D341Med (cell line): ENCODE data around the gene RTN4IP1.

Experiments used
- DNase-seq: peaks from one replicate; pipeline ENCODE4 v3.0.0; 2012; ENCODE audit warnings: low spot score

RTN4IP1 gene

GRCh38 chr6:106546691-106547414, 82.4 kb downstream of the RTN4IP1 start:
- no peak for DNase-seq

GRCh38 chr6:106546261-106546690, 83.0 kb downstream of the RTN4IP1 start:
- no peak for DNase-seq

- no peak for DNase-seq
Measured at GRCh38 chr6:106540907-106541306, 88.4 kb downstream of the RTN4IP1 start.

GRCh38 chr6:106540432-106540831, 88.9 kb downstream of the RTN4IP1 start:
- no peak for DNase-seq

GRCh38 chr6:106539936-106540335, 89.4 kb downstream of the RTN4IP1 start:
- DNase-seq, result no peak

GRCh38 chr6:106538145-106538544, 91.2 kb downstream of the RTN4IP1 start:
- DNase-seq, result no peak

GRCh38 chr6:106537662-106538061, 91.6 kb downstream of the RTN4IP1 start:
- no peak for DNase-seq

- DNase-seq, result no peak
Measured at GRCh38 chr6:106536851-106537250, 92.4 kb downstream of the RTN4IP1 start.

GRCh38 chr6:106536357-106536756, 92.9 kb downstream of the RTN4IP1 start:
- DNase-seq, result no peak

- no peak for DNase-seq
Measured at GRCh38 chr6:106535012-106535411, 94.3 kb downstream of the RTN4IP1 start.

- DNase-seq, result no peak
Measured at GRCh38 chr6:106534564-106534982, 94.7 kb downstream of the RTN4IP1 start.

- no peak for DNase-seq
Measured at GRCh38 chr6:106534004-106534403, 95.3 kb downstream of the RTN4IP1 start.

- no peak for DNase-seq
Measured at GRCh38 chr6:106533054-106533453, 96.2 kb downstream of the RTN4IP1 start.

GRCh38 chr6:106530502-106530901, 98.8 kb downstream of the RTN4IP1 start:
- DNase-seq, result no peak

- no peak for DNase-seq
Measured at GRCh38 chr6:106530026-106530425, 99.3 kb downstream of the RTN4IP1 start.

- DNase-seq, result no peak
Measured at GRCh38 chr6:106529438-106529837, 99.9 kb downstream of the RTN4IP1 start.

- DNase-seq, result no peak
Measured at GRCh38 chr6:106528521-106528920, 100.8 kb downstream of the RTN4IP1 start.

GRCh38 chr6:106527979-106528378, 101.3 kb downstream of the RTN4IP1 start:
- DNase-seq, result no peak

- no peak for DNase-seq
Measured at GRCh38 chr6:106527117-106527516, 102.2 kb downstream of the RTN4IP1 start.

GRCh38 chr6:106525882-106526275, 103.4 kb downstream of the RTN4IP1 start:
- DNase-seq, result no peak

- no peak for DNase-seq
Measured at GRCh38 chr6:106525107-106525881, 104.0 kb downstream of the RTN4IP1 start.

- no peak for DNase-seq
Measured at GRCh38 chr6:106522562-106523250, 106.6 kb downstream of the RTN4IP1 start.
